Measurements from ENCODE around the gene EMSY.

The EMSY gene

GRCh38 chr11:76560219-76560618 lies 115.4 kb downstream of the EMSY start:
- no peak for TF ChIP-seq CTCF (IDR thresholded peaks at IDR 0.05; ENCODE audit: low read depth, low read length, missing control alignments)
- no peak for DNase-seq (ENCODE audit: extremely low read depth, low read depth)

GRCh38 chr11:76561245-76561644 lies 116.4 kb downstream of the EMSY start:
- TF ChIP-seq CTCF (IDR thresholded peaks at IDR 0.05; ENCODE audit: low read depth, low read length, missing control alignments), result no peak
- H3K4me3 ChIP-seq (replicated peaks; ENCODE audit: low read depth, low read length), result no peak overlapping the region
- DNase-seq (ENCODE audit: extremely low read depth, low read depth), result no peak

More at GRCh38 chr11:76560219-76560618, 115.4 kb downstream of the EMSY start:
- no peak overlapping the region for H3K4me3 ChIP-seq (replicated peaks; ENCODE audit: low read depth, low read length)

GRCh38 chr11:76562541-76562940 lies 117.7 kb downstream of the EMSY start:
- H3K4me3 ChIP-seq (replicated peaks; ENCODE audit: low read depth, low read length), result no peak overlapping the region
- DNase-seq (ENCODE audit: extremely low read depth, low read depth), result no peak
- TF ChIP-seq CTCF (IDR thresholded peaks at IDR 0.05; ENCODE audit: low read depth, low read length, missing control alignments), result no peak

- DNase-seq (ENCODE audit: extremely low read depth, low read depth), result no peak
- H3K4me3 ChIP-seq (replicated peaks; ENCODE audit: low read depth, low read length), result no peak overlapping the region
- no peak for TF ChIP-seq CTCF (IDR thresholded peaks at IDR 0.05; ENCODE audit: low read depth, low read length, missing control alignments)
These were observed 119.5 kb downstream of the EMSY start for GRCh38 chr11:76564364-76564763.

- TF ChIP-seq CTCF (IDR thresholded peaks at IDR 0.05; ENCODE audit: low read depth, low read length, missing control alignments), result no peak
- H3K4me3 ChIP-seq (replicated peaks; ENCODE audit: low read depth, low read length), result no peak overlapping the region
- no peak for DNase-seq (ENCODE audit: extremely low read depth, low read depth)
These were observed 122.0 kb downstream of the EMSY start for GRCh38 chr11:76566811-76567210.

- no peak overlapping the region for H3K4me3 ChIP-seq (replicated peaks; ENCODE audit: low read depth, low read length)
- no peak for DNase-seq (ENCODE audit: extremely low read depth, low read depth)
- no peak for TF ChIP-seq CTCF (IDR thresholded peaks at IDR 0.05; ENCODE audit: low read depth, low read length, missing control alignments)
These were observed 122.4 kb downstream of the EMSY start for GRCh38 chr11:76567261-76567660.

GRCh38 chr11:76568139-76568538 lies 123.3 kb downstream of the EMSY start:
- no peak for DNase-seq (ENCODE audit: extremely low read depth, low read depth)
- H3K4me3 ChIP-seq (replicated peaks; ENCODE audit: low read depth, low read length), result no peak overlapping the region
- no peak for TF ChIP-seq CTCF (IDR thresholded peaks at IDR 0.05; ENCODE audit: low read depth, low read length, missing control alignments)
